Measurements from ENCODE around the gene TRPT1.

Gene TRPT1

GRCh38 chr11:64229744-64230170 lies 3.8 kb upstream of the TRPT1 start:
- DNase-seq (ENCODE audit: low spot score), result no peak

GRCh38 chr11:64229090-64229743 lies 3.2 kb upstream of the TRPT1 start:
- DNase-seq (ENCODE audit: low spot score), result no peak

DNA sequence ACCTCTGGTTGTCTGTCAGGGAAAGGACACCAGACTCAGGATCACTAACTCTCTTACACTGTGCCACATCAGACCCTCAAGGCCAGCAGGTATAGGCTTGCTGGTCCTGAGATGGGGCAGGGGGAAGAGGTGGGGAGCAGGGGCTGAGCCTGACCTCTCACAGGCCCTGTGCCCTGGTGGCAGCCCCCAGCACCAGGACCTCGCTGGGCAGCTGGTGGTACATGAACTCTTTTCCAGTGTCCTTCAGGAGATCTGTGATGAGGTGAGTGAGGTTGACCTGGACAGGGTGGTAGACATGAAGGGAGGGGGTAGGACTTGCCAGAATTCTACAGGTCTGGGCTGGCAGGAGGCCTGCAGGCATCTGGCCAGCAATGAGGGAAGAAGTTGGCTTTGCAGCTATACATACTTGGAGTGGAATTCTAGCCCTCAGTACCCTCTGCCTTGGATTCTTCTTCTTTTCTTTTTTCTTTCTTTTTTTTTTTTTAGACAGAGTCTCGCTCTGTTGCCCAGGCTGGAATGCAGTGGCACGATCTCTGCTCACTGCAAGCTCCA lies 1.5 kb upstream of the TRPT1 start:
- DNase-seq (ENCODE audit: low spot score), result no peak

- DNase-seq (ENCODE audit: low spot score), result peak; percentile 62
Measured at GRCh38 chr11:64226507-64227051, 593 bp upstream of the TRPT1 start.

- DNase-seq (ENCODE audit: low spot score), result no peak
Measured at GRCh38 chr11:64224891-64225607, 937 bp downstream of the TRPT1 start.

DNA sequence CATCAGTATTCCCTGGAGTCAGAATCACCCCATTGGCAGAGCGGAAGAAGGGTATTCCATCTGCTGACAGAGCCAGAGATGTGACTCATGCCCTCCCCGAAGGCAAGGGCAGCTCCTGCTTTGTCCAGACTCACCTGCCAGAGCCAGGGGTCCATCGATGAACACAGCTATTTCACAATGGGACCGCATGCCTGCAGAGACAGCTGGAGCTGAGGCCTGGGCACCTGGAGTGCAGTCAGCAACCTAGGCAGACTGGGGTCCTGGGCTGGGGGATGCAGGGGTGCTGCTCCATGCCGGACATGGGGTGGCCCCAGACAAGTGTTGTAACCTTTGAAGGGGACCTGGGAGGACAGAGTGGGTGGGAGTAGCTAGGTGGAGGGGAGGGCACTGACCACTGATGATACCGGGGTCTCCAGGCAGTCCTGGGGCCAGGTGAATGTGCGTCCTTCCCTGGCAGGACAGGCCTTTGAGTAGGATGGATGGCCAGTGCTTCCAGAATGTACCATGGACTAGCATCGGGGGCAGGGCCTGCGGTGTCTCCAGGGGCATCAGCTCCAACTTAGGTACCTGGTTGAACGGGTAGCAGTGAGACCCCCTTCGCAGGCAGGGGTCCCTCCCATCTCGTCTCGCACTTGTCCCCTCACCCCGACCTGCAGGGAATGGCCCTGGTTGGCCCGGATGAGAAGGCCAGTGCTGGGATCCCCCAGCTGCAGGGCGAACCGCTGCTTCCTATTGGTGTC lies 1.7 kb downstream of the TRPT1 start:
- no peak for DNase-seq (ENCODE audit: low spot score)

GRCh38 chr11:64223001-64223651 lies 2.9 kb downstream of the TRPT1 start:
- no peak for DNase-seq (ENCODE audit: low spot score)

DNA sequence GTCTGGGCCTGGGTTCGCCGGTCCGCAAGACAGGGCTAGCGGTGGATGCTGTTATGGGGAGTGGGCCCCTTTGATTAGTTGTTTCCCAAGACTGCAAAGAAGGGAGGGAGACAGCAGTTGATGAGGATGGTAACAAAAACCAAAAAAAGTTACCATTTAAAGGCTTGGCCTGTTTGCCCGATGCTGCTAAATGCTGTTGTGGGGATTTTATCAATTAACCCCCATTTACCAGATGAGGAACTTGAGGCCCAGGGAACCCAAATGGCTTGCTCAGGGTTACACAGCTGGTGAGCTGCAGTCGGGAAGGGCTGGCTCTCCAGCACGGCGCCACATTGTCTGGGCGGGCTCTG lies 3.4 kb downstream of the TRPT1 start:
- DNase-seq (ENCODE audit: low spot score), result no peak

GRCh38 chr11:64220798-64221197 lies 5.2 kb downstream of the TRPT1 start:
- DNase-seq (ENCODE audit: low spot score), result no peak

GRCh38 chr11:64220271-64220670 lies 5.7 kb downstream of the TRPT1 start:
- DNase-seq (ENCODE audit: low spot score), result no peak

- no peak for DNase-seq (ENCODE audit: low spot score)
Measured at GRCh38 chr11:64219755-64220154, 6.2 kb downstream of the TRPT1 start.

GRCh38 chr11:64219354-64219684 lies 6.7 kb downstream of the TRPT1 start:
- DNase-seq (ENCODE audit: low spot score), result no peak

GRCh38 chr11:64218628-64219353 lies 7.2 kb downstream of the TRPT1 start:
- DNase-seq (ENCODE audit: low spot score), result no peak

- DNase-seq (ENCODE audit: low spot score), result no peak
Measured at GRCh38 chr11:64216879-64217278, 9.1 kb downstream of the TRPT1 start.

DNA sequence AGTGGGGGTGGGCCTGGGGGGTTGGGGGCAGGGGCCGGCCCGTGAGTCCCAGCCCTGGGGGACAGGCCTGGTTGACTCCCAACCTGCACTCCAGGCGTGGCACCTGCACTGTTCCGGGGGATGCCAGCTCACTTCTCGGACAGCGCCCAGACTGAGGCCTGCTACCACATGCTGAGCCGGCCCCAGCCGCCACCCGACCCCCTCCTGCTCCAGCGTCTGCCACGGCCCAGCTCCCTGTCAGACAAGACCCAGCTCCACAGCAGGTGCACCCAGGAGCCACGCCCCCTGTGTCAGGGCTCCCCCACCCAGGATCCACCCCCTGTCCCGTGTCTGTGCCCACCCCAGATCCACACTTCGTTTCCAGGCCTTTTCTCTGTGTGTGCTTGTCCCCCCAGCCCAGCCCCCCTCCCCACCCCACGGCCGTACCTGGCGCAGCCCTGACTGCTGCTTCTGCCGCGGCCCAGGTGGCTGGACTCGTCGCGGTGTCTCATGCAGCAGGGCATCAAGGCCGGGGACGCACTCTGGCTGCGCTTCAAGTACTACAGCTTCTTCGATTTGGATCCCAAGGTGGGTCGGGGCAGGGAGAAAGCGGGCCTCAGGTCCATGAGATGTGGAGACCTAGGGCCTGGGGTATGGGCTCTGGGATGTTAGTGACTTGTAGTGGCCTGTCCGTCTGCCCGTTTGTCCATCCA lies 14.7 kb downstream of the TRPT1 start:
- no peak for DNase-seq (ENCODE audit: low spot score)

DNA sequence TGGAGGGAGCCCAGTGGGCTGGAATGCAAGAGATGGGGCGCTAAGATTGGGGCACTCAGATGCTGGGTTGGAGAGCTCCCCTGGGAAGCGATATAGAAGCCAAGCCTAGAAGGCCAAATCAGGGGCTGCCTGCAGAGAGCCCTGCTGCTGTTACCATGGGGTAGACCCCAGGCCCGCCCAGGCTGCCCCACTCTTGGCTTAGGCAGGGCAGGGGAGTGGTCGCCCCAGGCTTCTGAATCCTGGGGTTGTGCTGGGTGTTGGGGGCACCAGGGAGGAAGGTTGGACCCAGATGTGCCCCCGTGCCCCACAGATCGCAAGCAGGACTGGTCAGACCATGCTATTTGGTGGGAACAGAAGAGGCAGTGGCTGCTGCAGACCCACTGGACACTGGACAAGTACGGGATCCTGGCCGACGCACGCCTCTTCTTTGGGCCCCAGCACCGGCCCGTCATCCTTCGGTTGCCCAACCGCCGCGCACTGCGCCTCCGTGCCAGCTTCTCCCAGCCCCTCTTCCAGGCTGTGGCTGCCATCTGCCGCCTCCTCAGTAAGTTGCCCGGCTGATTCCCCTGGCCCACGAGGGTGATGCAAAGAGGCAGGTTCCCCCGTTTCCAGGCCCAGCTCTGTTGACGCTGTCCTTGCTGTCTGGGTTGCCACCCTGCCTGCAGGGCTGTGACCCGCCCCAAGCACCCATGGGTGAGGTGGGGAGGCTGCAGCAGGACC lies 15.5 kb downstream of the TRPT1 start:
- no peak for DNase-seq (ENCODE audit: low spot score)

DNA sequence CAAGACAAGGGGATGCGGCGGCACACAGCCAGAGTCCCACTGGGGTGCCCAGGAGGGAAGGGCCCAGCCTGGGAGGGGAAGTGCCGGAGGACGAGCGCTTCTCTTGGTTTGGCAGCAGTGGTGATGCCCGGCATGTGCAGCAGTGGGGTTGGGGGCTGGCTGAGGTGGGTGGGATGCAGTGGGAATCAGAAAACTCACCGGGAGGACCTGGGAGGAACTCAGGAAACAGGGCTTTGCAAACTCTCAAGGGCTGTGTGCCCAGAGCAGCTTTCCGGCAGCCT lies 16.5 kb downstream of the TRPT1 start:
- no peak for DNase-seq (ENCODE audit: low spot score)

- no peak for DNase-seq (ENCODE audit: low spot score)
Measured at GRCh38 chr11:64208796-64209562, 17.0 kb downstream of the TRPT1 start.

- DNase-seq (ENCODE audit: low spot score), result no peak
Measured at GRCh38 chr11:64208086-64208795, 17.7 kb downstream of the TRPT1 start.

Data from CD4-positive, alpha-beta T cell treated with Interleukin-6 at 100 ng/mL for 8 hours (primary cell).